Measurements from ENCODE around the gene BAHCC1. TPM values are rescaled to one million over a fixed set of nuclear protein-coding genes. Genes with fewer than 3 reads are reported as not detected.

The BAHCC1 gene
- total and polyA plus RNA-seq, 9 of the 15 experiments (the other 6 are each of a cell fraction or from before 2014, with no cell fraction given), result 0.14 to 26.9 (median 5.0) TPM

DNA sequence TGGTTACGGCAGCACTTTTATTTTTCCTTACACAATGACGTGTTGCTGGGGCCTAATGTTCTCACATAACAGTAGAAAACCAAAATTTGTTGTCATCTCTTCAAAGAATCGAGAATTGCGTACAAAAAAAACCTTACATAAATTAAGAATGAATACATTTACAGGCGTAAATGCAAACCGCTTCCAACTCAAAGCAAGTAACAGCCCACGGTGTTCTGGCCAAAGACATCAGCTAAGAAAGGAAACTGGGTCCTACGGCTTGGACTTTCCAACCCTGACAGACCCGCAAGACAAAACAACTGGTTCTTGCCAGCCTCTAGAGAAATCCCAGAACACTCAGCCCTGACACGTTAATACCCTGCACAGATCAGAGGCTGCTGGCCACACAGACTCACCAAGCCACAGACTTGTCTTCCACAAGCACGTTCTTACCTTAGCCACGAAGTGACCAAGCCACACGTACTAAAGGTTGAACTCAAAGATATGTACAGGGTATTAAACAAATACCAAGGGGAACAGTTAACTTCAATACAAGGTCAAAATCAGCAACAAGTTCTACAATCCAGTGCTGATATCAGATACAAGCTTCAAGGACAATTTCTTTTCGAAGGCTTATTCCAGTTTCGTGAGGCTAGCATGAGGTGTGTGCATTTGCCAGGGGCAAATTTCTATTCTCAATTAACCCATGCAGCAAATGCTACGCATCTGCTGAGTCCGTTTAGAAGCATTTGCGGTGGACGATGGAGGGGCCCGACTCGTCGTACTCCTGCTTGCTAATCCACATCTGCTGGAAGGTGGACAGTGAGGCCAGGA lies 114.9 kb downstream of the BAHCC1 start (continued):
- TF ChIP-seq RBM25 (IDR thresholded peaks at IDR 0.05; ENCODE audit: low read depth, low read length, severe bottlenecking) (no peak), ATF4 (CRISPR knock-in tag; IDR thresholded peaks at IDR 0.05) (no peak), MGA (IDR thresholded peaks at IDR 0.05) (peak; percentile 34; the same call in 1 of the 2 replicates), ZNF436 (CRISPR knock-in tag; IDR thresholded peaks at IDR 0.05) (no peak), CREB1 (IDR thresholded peaks at IDR 0.05) (no peak), CREB1 (CRISPR knock-in tag; IDR thresholded peaks at IDR 0.05) (peak; percentile 38; the same call in 1 of the 2 replicates), CHCHD3 (CRISPR knock-in tag; IDR thresholded peaks at IDR 0.05) (no peak), ILK (tag; IDR thresholded peaks at IDR 0.05; ENCODE audit: borderline replicate concordance, low read depth) (no peak), AFF4 (CRISPR knock-in tag; IDR thresholded peaks at IDR 0.05) (peak; percentile 14; the same call in 1 of the 2 replicates), HNRNPL (IDR thresholded peaks at IDR 0.05; ENCODE audit: low read depth, low read length) (peak; percentile 55; the same call in 1 of the 2 replicates), POLR2AphosphoS2 (IDR thresholded peaks at IDR 0.05; ENCODE audit: low read length) (no peak)
